ENCODE measurements around the gene GRM4. TPM values are rescaled to one million over a fixed set of nuclear protein-coding genes. Genes with fewer than 3 reads are reported as not detected.
"Not testable (repeated sequence)": the region's sequence is repeated elsewhere in the genome, so short reads cannot be mapped to it uniquely, and the experiment has no call there.

GRM4 gene
- total RNA-seq, 1 experiment from 2014 or later: 5.6 TPM

GRCh38 chr6:34017106-34017805 lies 128.6 kb downstream of the GRM4 start:
- H4K5ac ChIP-seq (ENCODE audit: insufficient read length, low read depth, low read length): no peak overlapping the region
- no peak overlapping the region for H4K8ac ChIP-seq (replicated peaks; ENCODE audit: insufficient read length, low read depth, low read length)
- H3K9ac ChIP-seq (ENCODE audit: extremely low read depth, insufficient read length, low read length): no peak overlapping the region
- H4K91ac ChIP-seq (ENCODE audit: insufficient read length, low read depth, low read length): no peak overlapping the region
- no peak overlapping the region for H2BK120ac ChIP-seq (ENCODE audit: low read depth, low read length, poor library complexity, severe bottlenecking)
- H2BK5ac ChIP-seq (ENCODE audit: insufficient read length, low read length): no peak overlapping the region
- no peak overlapping the region for H3K27ac ChIP-seq (ENCODE audit: insufficient read length, low read depth, low read length)
- H3K14ac ChIP-seq (ENCODE audit: insufficient read depth, low read length): no peak overlapping the region
- peaks cover 7% of the 10 kb centered on the region; the same call in 1 of the 2 replicates for H3K27me3 ChIP-seq (ENCODE audit: insufficient read depth, low read length)
- Mint-ChIP-seq H3K4me3 (no peak overlapping the region), H3K36me3 (ENCODE audit: insufficient read depth in 1 of 3, low read depth in 3 of 3) (no peaks in the 10 kb centered on the region; a peak in 2 of 7 replicates), H3K9me3 (peaks cover 5 to 15% of the 10 kb centered on the region in 2 experiments; a peak in 2 of 5 replicates), H3K4me1 (peaks cover 16 to 18% of the 10 kb centered on the region in 2 experiments), H3K27ac (no peak overlapping the region), H3K27me3 (ENCODE audit: low read depth) (peaks cover 32% of the 10 kb centered on the region)
- no peaks in the 10 kb centered on the region for H3K79me2 ChIP-seq (ENCODE audit: insufficient read depth, low read length)
- DNase-seq: no peak
- H2BK20ac ChIP-seq (ENCODE audit: low read depth, low read length, poor library complexity, severe bottlenecking): no peak overlapping the region
- no peak overlapping the region for H2BK12ac ChIP-seq (ENCODE audit: insufficient read length, low read depth, low read length)
- no peak overlapping the region for H3K23ac ChIP-seq (ENCODE audit: insufficient read length, low read depth, low read length)
- no CpG with 5 or more reads among the region's 54 CpGs for WGBS (ENCODE audit: extremely low coverage, insufficient read length, low lambda C conversion rate)
- H3K79me1 ChIP-seq (ENCODE audit: insufficient read depth, low read depth, low read length, poor library complexity, severe bottlenecking): no peaks in the 10 kb centered on the region
- no peak for TF ChIP-seq CTCF (conservative IDR thresholded peaks at IDR 0.05)
- H2AFZ ChIP-seq (ENCODE audit: low read length): no peak overlapping the region
- no peak overlapping the region for H2AK5ac ChIP-seq (ENCODE audit: insufficient read length, low read length)
- H3K23me2 ChIP-seq (ENCODE audit: insufficient read length, low read depth, low read length, poor library complexity, severe bottlenecking): no peaks in the 10 kb centered on the region
- no peak overlapping the region for H3K18ac ChIP-seq (ENCODE audit: insufficient read length, low read depth, low read length)
- no peaks in the 10 kb centered on the region for H3K4me1 ChIP-seq (ENCODE audit: insufficient read depth, low read length)
- peaks cover 4% of the 10 kb centered on the region for H3K9me3 ChIP-seq (ENCODE audit: control insufficient read depth, low read depth, low read length)
- H4K20me1 ChIP-seq (ENCODE audit: control insufficient read depth, insufficient read depth, insufficient read length): no peaks in the 10 kb centered on the region
- H3K56ac ChIP-seq (ENCODE audit: insufficient read length, low read depth, low read length): no peak overlapping the region
- no peak overlapping the region for H3T11ph ChIP-seq (ENCODE audit: low read length)
- no peak overlapping the region for H2BK15ac ChIP-seq (ENCODE audit: low read depth, low read length)
- H3K4me2 ChIP-seq (ENCODE audit: insufficient read depth, insufficient read length, low read length): no peak overlapping the region
- no peak overlapping the region for H3K4ac ChIP-seq (ENCODE audit: low read depth, low read length)

- no CpG with 5 or more reads among the region's 3 CpGs for WGBS (ENCODE audit: extremely low coverage, insufficient read length, low lambda C conversion rate)
- not testable (repeated sequence) for H2BK120ac ChIP-seq (ENCODE audit: low read depth, low read length, poor library complexity, severe bottlenecking); H3K79me2 ChIP-seq (ENCODE audit: insufficient read depth, low read length)
Observed at GRCh38 chr6:34016573-34016972, 129.3 kb downstream of the GRM4 start.

More at GRCh38 chr6:34016573-34016972, 129.3 kb downstream of the GRM4 start:
- H3K14ac ChIP-seq (ENCODE audit: insufficient read depth, low read length); H4K5ac ChIP-seq (ENCODE audit: insufficient read length, low read depth, low read length); H4K8ac ChIP-seq (replicated peaks; ENCODE audit: insufficient read length, low read depth, low read length); H4K91ac ChIP-seq (ENCODE audit: insufficient read length, low read depth, low read length); H3K56ac ChIP-seq (ENCODE audit: insufficient read length, low read depth, low read length); H2BK15ac ChIP-seq (ENCODE audit: low read depth, low read length); H3K4me3 Mint-ChIP-seq; H2BK20ac ChIP-seq (ENCODE audit: low read depth, low read length, poor library complexity, severe bottlenecking); H3K9ac ChIP-seq (ENCODE audit: extremely low read depth, insufficient read length, low read length); H4K20me1 ChIP-seq (ENCODE audit: control insufficient read depth, insufficient read depth, insufficient read length); H3K23me2 ChIP-seq (ENCODE audit: insufficient read length, low read depth, low read length, poor library complexity, severe bottlenecking); H2BK12ac ChIP-seq (ENCODE audit: insufficient read length, low read depth, low read length); H3K4me2 ChIP-seq (ENCODE audit: insufficient read depth, insufficient read length, low read length); H3K23ac ChIP-seq (ENCODE audit: insufficient read length, low read depth, low read length); H3K18ac ChIP-seq (ENCODE audit: insufficient read length, low read depth, low read length); H3K27ac ChIP-seq (ENCODE audit: insufficient read length, low read depth, low read length); H3K4me1 ChIP-seq (ENCODE audit: insufficient read depth, low read length); H2AK5ac ChIP-seq (ENCODE audit: insufficient read length, low read length); H3K36me3 Mint-ChIP-seq (ENCODE audit: insufficient read depth in 1 of 3, low read depth in 3 of 3); H2AFZ ChIP-seq (ENCODE audit: low read length); H3K4ac ChIP-seq (ENCODE audit: low read depth, low read length); H3T11ph ChIP-seq (ENCODE audit: low read length); H2BK5ac ChIP-seq (ENCODE audit: insufficient read length, low read length); DNase-seq; H3K27me3 ChIP-seq (ENCODE audit: insufficient read depth, low read length); H3K9me3 ChIP-seq (ENCODE audit: control insufficient read depth, low read depth, low read length); H3K27ac Mint-ChIP-seq; H3K79me1 ChIP-seq (ENCODE audit: insufficient read depth, low read depth, low read length, poor library complexity, severe bottlenecking): not testable (repeated sequence)
- Mint-ChIP-seq H3K4me1 (peaks cover 13 to 15% of the 10 kb centered on the region in 2 experiments), H3K9me3 (peaks cover 5 to 15% of the 10 kb centered on the region in 2 experiments; a peak in 2 of 5 replicates), H3K27me3 (ENCODE audit: low read depth) (peaks cover 30% of the 10 kb centered on the region)

All from H9 (cell line).